ENCODE measurements around the gene CLASP1. TPM values are rescaled to one million over a fixed set of nuclear protein-coding genes. Genes with fewer than 3 reads are reported as not detected.

CLASP1 gene
- total RNA-seq, 1 donor from 2014 or later = 76.0 TPM

DNA sequence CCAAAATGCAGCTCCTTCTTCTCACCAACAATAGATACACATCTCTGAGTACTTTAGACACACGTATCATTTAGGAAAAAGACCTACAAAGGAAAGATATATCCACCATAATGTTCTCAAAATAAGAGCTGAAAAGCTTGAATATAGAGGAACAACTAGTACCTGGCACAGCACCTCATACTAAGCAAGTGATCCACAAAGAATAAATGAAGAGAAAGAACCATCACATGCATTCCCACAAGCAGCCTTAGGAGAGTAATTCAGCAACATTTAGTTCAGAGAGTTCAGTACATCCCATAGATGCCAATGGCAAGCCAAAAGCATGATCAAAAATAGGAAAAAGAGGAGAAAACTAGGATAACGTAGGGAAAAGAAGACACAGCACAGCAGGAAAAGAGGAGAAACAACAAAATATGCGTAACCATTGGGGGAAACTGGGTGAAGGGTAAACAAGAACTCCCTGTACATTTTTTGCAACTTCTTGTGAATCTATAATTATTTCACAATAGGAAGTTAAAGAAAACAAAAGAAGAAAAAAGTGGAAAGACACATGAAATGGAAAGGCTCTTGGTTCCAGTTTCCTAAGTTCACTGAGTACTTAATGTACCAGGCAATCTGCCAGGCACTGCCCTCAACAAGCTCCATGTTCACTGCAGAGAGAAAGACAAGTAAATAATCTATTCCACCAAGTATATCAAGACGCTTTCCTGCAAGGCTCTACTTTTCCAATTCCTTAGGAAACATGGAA is 22.3 kb downstream of the CLASP1 start:
- intact Hi-C loops (cut with micrococcal nuclease) = no loop called here

DNA sequence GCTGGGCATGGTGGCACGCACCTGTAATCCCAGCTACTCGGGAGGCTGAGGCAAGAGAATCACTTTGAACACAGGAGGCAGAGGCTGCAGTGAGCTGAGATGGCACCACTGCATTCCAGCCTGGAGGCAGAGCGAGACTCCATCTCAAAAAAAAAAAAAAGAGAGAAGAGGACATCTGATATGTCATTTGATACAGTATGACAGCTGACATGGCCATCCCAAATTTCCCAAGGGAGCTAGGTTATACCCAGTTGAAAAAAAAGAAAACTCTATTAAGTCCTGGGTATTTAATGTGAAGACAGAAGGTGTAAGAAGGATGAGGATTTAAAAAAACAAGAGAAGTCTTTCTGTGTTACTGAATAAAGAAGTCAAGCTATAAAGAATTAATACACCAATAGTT is 23.3 kb downstream of the CLASP1 start:
- intact Hi-C loops (cut with micrococcal nuclease) = no loop called here

DNA sequence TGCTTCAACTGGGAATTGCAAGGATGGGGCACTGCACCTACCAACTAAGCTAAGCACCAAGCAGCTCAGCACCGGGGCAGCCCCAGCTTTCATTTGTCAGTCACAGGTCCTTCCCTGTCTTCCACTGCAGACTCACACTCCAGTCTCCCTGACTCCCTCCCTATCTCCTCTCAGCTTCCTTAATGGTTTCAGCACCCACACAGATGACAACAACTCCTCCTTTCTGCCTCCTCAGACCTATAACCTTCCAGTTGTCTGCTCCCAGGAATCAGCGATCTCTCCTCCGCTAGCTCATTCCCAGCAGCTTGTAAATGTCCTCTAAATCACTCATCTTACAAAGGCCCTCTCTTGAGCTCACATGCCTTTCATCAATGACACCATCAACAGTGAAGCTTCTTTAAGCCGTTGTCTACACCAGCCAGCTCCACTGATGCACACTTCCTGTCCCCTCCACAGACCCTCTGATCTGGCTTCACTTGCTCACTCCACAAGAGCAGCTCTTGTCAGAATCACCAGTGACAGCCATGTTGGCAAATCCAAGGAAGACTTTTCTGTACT is 32.1 kb downstream of the CLASP1 start:
- intact Hi-C loops (cut with micrococcal nuclease) = no loop called here

DNA sequence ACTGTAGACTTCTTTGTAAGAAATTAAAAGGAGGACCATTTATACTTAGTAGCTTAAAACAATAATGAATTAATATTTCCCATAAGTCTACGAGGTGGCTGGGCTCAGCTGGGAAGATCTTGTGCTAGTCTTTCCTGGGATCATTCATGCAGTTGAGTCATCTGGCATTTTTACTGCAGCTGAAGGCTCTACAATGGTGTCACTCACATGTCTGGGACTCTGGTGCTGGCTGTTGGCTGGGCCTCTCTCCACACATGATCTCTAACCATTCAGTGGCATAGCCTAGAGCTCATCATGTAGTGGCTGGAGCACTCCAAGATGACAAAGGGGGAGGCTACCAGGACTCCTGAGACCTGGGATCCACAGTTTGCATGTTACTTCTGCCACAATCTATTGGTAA is 35.5 kb downstream of the CLASP1 start:
- intact Hi-C loops (cut with micrococcal nuclease) = no loop called here

DNA sequence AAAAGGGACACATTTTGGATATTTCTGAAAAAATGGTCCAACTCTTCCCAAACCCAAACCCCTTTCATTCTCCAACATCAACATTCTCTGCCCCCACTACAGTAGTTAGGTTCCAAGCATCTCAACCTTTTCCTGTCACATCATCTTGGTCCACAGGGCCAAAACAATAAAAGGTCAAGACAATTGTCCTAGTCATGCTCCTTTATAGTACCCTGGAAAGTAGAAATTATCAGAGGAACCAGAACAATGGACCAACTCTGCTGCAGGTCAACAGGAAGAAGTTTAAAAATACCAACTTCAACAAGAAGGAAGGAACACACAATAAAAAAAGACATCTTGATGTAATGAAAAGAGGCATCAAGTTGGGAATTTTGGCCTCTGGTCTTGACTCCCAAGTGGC is 36.1 kb downstream of the CLASP1 start:
- intact Hi-C loops (cut with micrococcal nuclease) = no loop called here

DNA sequence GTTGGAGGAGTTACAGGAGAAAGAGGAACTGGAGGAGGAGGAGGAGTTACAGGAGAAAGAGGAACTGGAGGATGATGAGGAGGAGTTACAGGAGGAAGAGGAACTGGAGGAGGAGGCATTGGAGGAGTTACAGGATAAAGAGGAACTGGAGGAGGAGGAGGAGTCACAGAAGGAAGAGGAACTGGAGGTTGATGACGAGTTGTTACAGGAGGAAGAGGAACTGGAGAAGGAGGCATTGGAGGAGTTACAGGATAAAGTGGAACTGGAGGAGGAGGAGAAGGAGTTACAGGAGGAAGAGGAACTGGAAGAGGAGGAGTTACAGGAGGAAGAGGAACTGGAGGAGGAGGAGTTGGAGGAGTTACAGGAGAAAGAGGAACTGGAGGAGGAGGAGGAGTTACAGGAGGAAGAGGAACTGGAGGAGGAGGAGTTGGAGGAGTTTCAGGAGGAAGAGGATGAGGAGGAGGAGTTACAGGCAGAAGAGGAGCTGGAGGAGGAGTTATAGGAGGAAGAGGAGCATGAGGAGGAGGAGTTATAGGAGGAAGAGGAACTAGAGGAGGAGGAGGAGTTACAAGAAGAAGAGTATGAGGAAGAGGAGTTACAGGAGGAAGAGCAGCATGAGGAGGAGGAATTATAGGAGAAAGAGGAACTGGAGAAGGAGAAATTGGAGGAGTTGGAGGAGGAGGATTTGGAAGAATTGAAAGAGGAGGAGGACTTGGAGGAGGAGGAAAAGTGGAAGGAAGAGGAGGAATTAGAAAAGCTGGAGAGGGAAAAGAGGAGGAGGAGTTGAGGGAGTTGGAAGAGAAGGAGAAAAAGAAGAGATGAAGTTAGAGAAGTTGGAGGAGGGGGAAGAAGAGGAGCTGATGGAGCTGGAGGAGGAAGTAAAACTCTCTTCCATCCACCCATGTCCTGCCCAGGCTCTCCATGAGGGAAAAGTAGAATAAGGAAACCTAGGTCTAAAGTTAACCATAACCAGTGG is 37.2 kb downstream of the CLASP1 start:
- intact Hi-C loops (cut with micrococcal nuclease) = loop anchor here (2.0 kb wide), 1 partner anchor 15 kb away; no protein-coding TSS in a partner anchor

DNA sequence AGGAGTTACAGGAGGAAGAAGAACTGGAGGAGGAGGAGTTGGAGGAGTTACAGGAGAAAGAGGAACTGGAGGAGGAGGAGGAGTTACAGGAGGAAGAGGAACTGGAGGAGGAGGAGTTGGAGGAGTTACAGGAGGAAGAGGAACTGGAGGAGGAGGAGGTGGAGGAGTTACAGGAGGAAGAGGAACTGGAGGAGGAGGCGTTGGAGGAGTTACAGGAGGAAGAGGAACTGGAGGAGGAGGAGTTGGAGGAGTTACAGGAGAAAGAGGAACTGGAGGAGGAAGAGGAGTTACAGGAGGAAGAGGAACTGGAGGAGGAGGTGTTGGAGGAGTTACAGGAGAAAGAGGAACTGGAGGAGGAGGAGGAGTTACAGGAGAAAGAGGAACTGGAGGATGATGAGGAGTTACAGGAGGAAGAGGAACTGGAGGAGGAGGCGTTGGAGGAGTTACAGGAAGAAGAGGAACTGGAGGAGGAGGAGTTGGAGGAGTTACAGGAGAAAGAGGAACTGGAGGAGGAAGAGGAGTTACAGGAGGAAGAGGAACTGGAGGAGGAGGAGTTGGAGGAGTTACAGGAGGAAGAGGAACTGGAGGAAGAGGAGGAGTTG is 38.1 kb downstream of the CLASP1 start:
- intact Hi-C loops (cut with micrococcal nuclease) = loop anchor here (2.0 kb wide), 1 partner anchor 14 kb away; no protein-coding TSS in a partner anchor

DNA sequence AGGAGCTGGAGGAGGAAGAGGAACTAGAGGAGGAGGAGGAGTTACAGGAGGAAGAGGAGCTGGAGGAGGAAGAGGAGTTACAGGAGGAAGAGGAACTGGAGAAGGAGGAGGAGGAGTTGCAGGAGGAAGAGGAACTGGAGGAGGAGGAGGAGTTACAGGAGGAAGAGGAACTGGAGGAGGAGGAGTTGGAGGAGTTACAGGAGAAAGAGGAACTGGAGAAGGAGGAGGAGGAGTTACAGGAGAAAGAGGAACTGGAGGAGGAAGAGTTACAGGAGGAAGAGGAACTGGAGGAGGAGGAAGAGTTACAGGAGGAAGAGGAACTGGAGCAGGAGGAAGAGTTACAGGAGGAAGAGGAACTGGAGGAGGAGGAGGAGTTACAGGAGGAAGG is 38.8 kb downstream of the CLASP1 start:
- intact Hi-C loops (cut with micrococcal nuclease) = loop anchor here (2.0 kb wide), 1 partner anchor 14 kb away; no protein-coding TSS in a partner anchor

DNA sequence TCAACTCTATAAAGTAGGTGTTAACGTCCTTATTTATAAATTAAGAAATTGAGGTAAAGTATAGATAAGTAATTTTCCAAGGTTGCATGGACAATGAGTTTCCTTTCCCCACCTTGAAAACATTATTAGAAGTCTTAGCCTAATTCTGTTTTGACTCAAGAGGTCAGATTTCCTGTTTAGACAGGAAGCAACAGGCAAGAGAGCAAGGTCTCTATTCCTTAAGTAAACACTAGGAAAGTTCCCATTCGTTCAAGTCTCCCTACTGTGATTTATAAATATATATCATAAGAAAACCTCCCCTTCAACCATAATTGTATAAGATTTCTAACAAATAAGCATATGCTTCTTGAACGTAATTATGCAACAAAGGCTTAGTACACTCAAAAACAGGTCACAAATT is 40.3 kb downstream of the CLASP1 start:
- intact Hi-C loops (cut with micrococcal nuclease) = no loop called here

DNA sequence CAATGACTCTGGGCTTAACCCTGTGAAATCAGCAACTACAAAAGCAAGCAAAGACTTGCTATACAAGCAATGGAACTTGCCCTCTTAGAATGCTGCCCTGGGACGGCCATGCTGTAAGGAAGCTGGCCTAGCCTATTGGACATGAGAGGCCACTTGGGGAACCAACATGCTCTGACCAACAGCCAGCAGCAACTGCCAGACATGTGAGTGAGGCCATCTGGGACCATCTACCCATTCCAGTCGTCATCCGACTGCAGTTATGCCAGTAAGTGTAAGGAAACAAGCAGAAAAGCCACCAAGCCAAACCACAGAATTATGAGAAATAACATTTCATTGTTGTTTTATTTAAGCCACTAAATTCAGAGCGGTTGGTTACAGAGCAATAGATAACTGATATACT is 40.9 kb downstream of the CLASP1 start:
- intact Hi-C loops (cut with micrococcal nuclease) = no loop called here

DNA sequence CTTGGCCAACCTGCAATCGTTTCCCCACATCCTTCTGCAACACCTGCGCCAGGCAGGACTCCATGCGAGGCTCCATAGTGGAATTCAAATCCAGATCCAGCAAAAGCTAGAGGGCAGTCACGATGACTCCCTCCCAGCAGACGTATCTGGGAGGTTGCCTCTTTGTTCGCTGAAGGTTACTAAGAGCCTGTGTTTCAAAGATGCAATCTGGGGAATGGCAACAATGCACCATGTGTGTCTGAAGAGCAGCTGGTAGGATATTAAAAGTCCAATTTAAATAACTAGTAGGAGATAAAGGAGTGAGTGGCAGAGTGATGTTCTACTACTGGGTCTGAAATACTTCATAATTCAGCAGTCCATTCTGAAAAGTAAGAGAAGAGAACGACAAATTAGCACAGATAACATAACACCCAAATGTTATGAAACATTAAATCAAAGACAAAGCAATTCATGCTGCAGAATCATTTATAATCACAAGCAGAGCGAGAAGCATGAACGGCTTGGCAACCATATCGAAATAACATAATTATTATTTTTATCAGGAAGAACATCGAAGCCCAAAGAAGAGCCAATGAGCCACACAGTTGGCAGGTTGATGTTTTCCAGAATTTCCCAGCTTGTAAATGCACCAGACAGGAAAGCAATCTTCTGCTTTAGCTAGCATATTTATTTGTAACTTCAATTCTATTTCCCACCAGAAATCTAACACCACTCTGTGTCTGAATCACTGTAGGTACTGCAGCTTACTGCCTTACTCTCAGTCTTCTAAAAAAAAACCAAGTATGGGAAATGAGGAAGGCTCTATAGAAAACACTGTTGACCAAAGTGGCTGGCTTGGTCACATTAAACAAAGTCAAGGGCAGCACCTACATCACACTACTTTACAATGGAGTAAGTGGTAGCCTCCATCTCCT is 43.2 kb downstream of the CLASP1 start:
- intact Hi-C loops (cut with micrococcal nuclease) = no loop called here

DNA sequence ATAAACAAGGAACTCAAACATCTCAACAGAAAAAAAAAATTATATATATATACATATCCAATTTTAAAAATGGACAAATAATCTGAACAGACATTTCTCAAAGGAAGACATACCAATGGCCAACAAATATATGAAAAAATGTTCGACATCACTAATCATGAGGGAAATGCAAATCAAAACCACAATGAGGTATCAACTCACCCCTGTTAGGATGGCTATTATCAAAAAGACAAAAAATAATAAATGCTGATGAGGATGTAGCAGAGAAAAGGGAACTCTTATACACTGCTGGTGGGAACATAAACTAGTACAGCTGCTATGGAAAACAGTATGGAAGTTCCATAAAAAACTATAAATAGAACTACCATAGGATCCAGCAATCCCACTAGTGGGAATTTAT is 46.1 kb downstream of the CLASP1 start:
- intact Hi-C loops (cut with micrococcal nuclease) = no loop called here

DNA sequence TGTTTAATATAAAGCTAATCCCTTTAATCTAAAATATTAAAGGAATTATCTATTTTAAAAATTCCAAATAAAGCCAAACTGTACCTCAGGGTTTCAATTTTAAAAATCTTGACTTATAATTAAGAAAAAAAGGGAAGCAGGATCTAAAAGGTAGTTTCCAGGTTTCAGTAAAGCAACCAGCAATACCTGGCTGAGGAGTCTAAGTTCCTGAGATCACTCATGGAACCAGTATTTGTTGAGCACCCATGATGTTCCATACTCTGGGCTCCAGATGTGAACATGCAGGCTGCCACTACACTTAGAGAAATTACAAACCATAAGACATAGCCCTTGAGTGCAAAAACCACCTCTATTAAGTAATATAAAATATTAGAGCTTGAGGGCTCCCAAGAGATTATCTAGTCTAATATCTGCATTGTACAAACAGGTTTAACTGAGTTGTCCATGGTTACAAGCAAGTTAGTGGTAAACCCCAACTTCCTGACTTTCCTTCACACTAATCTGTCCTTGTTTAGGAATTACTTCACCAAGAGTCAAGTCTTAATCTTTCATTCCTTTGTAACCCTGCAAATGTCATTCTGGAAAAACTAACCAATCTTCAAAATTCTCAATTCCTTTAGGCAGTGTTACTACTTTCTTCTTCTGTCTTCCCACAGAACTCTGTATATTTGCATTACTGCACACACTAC is 49.2 kb downstream of the CLASP1 start:
- intact Hi-C loops (cut with micrococcal nuclease) = loop anchor here (5.0 kb wide), 1 partner anchor 97 kb away; no protein-coding TSS in a partner anchor

DNA sequence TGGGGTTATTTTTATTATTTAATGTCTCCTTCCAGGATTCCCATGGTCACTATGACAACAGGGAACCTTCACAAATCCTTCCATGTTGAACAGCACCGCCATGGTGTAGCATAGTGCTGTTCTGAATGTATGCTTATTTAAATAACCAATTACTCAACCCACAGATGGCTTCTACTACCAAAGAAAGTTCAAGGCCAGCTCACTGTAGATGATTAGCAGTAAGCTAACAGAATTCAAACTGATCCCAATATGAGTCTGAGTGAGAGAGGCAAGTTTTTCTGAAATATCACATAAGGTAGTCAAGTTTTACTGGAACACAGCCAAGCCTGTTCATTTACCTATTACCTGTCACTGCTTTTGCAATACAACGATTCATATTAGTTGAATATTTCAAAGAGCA is 51.2 kb downstream of the CLASP1 start:
- intact Hi-C loops (cut with micrococcal nuclease) = loop anchor here (5.0 kb wide), 1 partner anchor 99 kb away; no protein-coding TSS in a partner anchor

DNA sequence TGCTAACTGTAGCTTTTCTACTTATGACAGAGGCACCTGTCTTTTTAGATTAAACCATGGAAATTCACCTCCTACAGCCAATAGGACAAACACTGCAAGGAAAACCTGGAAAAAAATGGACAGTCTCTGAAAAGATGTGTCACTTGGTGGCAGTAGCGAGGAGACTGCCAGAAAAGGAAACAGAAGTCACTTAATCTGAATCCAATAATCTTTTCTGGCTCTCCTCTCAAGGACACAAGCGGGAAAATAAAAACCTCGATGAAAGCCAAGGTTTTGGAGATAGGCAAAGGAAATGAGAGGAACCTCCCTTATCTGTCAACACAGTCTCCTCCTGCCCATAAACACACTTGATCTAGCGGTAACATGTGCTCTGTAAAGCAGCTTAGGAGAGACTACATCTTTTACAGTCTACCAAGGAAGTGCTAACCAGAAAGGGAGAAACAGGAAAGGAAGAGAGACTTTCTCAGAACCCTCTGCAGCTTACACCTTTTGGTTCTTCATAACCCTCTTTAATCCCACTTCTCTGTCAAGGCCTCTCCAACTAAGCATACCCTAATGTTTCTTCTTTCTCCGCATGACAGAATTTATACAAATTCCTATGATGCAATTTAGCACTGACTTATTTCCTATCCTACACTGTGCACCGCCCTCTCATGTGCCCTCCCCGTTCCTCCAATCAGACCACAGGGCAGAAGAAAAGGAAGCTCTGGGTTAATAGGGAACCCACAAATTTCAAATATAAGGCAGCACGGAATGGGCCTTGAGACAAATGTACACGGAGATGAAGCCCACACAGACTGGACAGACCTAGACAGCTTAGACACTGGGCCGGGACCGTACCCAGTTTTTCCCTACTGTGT is 52.8 kb downstream of the CLASP1 start:
- intact Hi-C loops (cut with micrococcal nuclease) = loop anchor here (1.0 to 5.0 kb wide), 6 partner anchors 14 to 194 kb away; no protein-coding TSS in a partner anchor

DNA sequence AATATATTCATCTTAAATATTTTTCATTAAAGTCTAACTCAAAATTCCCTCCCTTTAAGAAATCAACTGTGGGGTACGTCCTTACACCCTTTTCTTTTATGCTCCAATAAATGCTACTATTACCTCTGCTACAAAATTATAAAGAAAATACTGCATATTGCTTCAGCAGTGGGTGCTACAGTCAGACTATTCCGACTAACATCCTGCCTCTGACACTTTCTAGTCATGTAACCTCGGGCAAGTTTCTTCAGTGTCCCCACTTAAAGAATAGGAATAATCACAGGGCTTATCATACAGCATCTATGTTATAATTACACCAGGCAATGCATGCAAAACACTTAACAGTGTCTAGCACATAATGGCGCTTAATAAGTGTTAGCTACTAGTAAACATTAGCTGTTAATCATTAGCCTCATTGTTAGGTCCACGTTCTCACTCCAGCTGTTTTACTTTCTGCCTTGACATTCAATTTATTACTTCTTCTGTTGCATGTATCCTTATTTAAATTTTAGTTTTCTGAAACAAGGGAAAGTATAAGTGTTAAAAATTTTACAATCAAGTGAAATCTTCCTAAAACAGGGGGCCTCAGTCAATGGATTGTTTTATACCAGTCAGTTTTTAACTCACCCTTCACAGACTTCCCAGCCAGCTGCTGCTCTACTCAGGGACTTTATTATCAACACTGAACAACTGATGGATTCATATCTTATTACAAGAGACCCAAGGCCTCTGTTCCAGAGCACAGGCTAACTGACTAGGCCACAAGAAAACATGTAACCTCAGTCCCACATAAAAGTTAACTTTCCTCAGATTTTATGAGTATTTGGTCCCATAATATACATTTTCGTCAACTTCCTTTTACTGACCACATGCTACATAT is 54.0 kb downstream of the CLASP1 start:
- intact Hi-C loops (cut with micrococcal nuclease) = loop anchor here (5.0 kb wide), 1 partner anchor 102 kb away; no protein-coding TSS in a partner anchor

DNA sequence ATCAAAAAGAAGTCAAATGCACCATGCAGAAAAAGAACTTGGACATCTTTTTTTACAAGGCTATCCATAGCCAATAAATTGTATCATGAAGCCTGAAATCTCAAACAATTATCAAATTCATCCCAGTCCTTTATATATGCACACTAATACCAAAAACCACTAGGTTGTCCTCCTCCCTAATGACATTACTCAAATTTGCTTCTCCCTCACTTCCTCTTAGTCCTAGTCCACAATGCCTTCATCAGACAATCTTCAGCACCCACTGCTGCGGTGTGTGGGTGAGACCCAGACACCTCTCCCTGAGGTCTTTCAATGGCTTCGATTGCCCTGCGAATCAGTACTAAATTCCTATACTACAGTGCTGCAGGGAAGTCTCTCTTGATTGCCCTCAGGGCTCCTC is 58.1 kb downstream of the CLASP1 start:
- intact Hi-C loops (cut with micrococcal nuclease) = no loop called here

DNA sequence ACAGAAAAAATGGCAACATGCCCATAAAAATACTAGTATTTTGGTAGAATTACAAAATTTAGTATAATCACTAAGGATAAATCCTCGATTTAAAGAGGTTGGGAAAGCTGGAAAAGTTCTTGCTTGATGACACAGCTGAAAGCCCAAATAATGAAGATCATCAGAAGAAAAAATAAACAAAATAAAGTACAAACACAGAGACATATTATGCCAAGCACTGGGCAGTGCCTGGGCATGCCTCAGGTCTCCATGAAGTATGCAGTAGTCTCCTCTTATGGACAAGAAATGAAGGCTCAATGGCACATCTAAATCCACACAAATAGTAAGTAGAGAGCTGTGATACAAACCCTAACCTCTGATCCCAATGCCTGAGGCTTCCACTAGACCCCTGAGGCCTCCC is 60.9 kb downstream of the CLASP1 start:
- intact Hi-C loops (cut with micrococcal nuclease) = no loop called here

Measured in T-helper 1 cell treated with Interleukin-12 subunit alpha and Interleukin-12 subunit beta and Interleukin-4 antibody, amounts not matched to agents 30 ng/mL and 1 ng/mL, for 36 hours (primary cell).